OCI-LY3 (cell line): Measurements from ENCODE around the gene DAB2.

Experiments used
- EZH2phosphoT487 ChIP-seq: fragments of 200-600 bp; shearing (Covaris generic); IDR thresholded peaks from 2 replicates; pipeline ENCODE4 v1.6.1; 2018; ENCODE audit warnings: antibody characterized with exemption, mixed run types, low read depth
- TF ChIP-seq, protein P1 (sequence below): fragments of 200-600, 300-600 bp; sonication (generic); IDR thresholded peaks from 2 replicates; pipeline ENCODE4 v1.5.1; 2014; ENCODE audit warnings: antibody characterized with exemption, low read length, low read depth

GRCh38 chr5:39440192-39440957 lies 15.6 kb upstream of the DAB2 start:
- TF ChIP-seq, protein P1, sequence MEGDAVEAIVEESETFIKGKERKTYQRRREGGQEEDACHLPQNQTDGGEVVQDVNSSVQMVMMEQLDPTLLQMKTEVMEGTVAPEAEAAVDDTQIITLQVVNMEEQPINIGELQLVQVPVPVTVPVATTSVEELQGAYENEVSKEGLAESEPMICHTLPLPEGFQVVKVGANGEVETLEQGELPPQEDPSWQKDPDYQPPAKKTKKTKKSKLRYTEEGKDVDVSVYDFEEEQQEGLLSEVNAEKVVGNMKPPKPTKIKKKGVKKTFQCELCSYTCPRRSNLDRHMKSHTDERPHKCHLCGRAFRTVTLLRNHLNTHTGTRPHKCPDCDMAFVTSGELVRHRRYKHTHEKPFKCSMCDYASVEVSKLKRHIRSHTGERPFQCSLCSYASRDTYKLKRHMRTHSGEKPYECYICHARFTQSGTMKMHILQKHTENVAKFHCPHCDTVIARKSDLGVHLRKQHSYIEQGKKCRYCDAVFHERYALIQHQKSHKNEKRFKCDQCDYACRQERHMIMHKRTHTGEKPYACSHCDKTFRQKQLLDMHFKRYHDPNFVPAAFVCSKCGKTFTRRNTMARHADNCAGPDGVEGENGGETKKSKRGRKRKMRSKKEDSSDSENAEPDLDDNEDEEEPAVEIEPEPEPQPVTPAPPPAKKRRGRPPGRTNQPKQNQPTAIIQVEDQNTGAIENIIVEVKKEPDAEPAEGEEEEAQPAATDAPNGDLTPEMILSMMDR = no peak
- no peak for TF ChIP-seq EZH2phosphoT487
